Skin epidermis (tissue), 12 donors: Measurements from ENCODE around the gene SERPINH1.
A peak's percentile ranks its signal among the peaks of the same experiment; 100 is the strongest.

ENCODE experiments used
- H3K27ac ChIP-seq, 21 experiments: fragments of 200-600 bp; sonication (generic) in 11 of 21; one replicate each; pipeline ENCODE4 v1.5.0; 2020; ENCODE audit warnings: mild to moderate bottlenecking in 3 of 21, inconsistent platforms in 2 of 21, moderate library complexity in 2 of 21
- H3K4me3 ChIP-seq, 7 experiments: fragments of 200-600 bp; sonication (generic) in 2 of 7; one replicate each; pipeline ENCODE4 v1.5.0; 2020; ENCODE audit warnings: inconsistent platforms in 2 of 7, mild to moderate bottlenecking in 2 of 7, moderate library complexity in 1 of 7

SERPINH1 gene

GRCh38 chr11:75531325-75531724 is 30.7 kb upstream of the SERPINH1 start:
- no peak overlapping the region for H3K27ac ChIP-seq
- no peak overlapping the region for H3K4me3 ChIP-seq

DNA sequence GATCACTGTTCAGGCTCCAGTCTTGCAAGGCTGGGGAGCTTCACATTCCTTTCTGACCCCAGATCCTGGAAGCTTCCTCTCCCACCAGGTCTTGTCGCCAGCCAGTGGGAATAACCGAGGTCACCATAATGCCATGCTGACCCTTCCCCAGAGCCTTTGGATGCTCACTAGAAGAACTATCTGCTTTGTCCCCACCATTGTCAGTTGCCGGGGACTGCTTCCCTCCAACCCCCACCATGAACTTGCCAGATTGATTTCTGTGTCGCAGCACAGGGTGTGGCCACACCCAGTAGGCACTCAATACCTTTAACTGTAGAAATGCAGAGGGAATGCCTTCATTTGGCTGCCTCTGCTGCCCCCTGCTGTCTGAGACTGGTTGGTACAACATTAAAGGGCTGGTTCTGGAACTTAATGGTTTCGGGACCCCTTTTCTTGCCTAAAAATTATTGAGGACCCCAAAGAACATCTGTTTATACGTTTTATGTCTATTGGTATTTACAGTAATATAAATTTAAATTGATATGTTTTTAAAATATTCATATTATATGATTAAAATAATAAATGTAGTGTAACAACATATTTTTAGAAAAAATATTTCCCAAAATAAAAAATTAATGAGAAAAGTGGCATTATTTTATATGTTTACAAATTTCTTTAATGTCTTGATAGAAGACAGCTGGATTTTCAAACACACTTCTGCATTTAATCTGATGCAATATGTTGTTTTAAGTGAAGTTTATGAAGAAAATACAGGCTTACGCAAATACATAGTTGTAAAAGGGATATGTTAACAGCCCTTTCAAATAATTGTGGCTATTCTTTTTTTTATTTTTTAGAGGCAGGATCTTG is 29.6 kb upstream of the SERPINH1 start:
- Histone ChIP-seq H3K27ac (no peak overlapping the region), H3K4me3 (no peak overlapping the region)

GRCh38 chr11:75533896-75534258 is 28.2 kb upstream of the SERPINH1 start:
- no peak overlapping the region for H3K27ac ChIP-seq
- H3K4me3 ChIP-seq = no peak overlapping the region

GRCh38 chr11:75534259-75535069 is 27.6 kb upstream of the SERPINH1 start:
- no peak overlapping the region for H3K4me3 ChIP-seq
- no peak overlapping the region for H3K27ac ChIP-seq

DNA sequence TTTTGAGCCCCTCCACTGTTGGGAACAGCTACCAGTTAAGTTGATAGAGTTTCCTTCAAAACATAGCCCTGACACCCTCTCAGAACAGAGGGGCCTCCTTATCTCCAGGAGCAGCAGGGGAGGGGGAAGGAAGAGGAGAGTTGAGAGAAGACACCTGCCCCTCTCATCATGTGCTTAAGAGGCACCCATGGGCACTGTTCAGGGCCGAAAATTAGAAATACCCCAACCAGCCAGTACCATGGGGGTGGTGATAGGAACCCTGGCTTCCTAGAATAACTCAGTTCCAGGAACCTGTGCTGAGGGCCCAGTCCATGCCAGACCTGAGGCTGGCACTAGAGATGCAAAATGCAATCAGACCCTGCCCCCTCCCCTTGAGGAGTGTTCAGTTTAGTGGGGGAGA is 27.0 kb upstream of the SERPINH1 start:
- no peak overlapping the region for H3K4me3 ChIP-seq
- H3K27ac ChIP-seq = no peak overlapping the region

DNA sequence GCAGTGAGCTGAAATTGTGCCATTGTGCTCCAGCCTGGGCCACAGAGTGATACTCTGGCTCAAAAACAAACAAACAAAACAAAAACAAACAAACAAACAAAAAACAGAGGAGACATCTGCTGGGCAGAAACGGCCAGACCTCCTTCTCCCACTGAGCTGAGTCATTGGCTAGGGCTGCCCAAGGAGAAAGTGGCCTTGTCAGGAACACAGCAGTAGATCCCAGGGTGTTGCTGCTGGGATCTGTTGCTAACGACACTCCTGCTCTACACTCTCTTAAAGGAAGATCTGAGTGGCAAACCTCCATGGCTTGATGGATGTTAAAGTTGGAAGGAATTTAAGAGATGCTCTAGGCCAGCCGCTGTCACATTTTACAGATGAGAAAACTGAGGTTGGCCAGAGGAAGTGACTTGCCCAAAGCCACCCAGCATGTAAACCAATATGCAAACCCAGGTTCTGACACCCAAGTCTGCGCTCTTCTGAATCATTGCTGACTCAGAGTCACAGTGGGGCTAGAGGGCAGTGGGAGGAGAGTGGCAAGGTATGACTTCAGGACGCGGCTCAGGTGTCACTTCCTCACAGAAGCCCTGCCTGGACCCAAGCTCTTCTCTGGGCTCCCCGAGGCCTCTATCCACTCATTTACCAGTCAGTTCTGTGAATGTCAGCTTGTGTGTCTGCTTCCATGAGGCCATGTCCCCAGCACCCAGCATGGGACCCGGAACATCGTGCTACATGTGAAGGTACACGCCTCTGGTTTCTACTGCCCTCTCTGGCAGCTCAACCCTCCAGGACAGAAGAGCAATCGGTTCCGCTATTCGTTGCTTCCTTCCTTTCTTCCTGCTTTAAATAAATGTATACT is 25.0 kb upstream of the SERPINH1 start:
- no peak overlapping the region for H3K4me3 ChIP-seq
- no peak overlapping the region for H3K27ac ChIP-seq

DNA sequence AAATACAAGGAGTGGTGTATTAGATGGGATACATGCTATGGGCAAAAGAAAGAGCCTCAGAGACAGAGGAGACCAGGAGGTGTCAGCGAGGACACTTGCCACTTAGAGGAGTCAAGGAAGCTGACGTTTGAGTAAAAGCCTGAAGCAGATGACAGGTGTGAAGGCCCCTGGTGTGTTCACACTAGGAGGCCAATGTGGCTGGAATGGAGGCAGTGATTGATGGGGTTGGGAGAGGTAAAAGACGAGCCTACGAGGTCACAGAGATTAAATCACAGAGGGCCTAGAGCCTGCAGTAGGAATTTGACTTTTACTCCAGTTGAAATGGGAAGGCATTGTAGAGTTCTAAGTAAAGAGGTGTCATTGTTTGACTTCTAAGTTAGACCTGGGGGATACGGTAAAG is 24.3 kb upstream of the SERPINH1 start:
- H3K27ac ChIP-seq = no peak overlapping the region

GRCh38 chr11:75538150-75538942 is 23.7 kb upstream of the SERPINH1 start:
- Histone ChIP-seq H3K4me3 (no peak overlapping the region), H3K27ac (no peak overlapping the region)

More for the DNA sequence above, 24.3 kb upstream of the SERPINH1 start:
- no peak overlapping the region for H3K4me3 ChIP-seq

DNA sequence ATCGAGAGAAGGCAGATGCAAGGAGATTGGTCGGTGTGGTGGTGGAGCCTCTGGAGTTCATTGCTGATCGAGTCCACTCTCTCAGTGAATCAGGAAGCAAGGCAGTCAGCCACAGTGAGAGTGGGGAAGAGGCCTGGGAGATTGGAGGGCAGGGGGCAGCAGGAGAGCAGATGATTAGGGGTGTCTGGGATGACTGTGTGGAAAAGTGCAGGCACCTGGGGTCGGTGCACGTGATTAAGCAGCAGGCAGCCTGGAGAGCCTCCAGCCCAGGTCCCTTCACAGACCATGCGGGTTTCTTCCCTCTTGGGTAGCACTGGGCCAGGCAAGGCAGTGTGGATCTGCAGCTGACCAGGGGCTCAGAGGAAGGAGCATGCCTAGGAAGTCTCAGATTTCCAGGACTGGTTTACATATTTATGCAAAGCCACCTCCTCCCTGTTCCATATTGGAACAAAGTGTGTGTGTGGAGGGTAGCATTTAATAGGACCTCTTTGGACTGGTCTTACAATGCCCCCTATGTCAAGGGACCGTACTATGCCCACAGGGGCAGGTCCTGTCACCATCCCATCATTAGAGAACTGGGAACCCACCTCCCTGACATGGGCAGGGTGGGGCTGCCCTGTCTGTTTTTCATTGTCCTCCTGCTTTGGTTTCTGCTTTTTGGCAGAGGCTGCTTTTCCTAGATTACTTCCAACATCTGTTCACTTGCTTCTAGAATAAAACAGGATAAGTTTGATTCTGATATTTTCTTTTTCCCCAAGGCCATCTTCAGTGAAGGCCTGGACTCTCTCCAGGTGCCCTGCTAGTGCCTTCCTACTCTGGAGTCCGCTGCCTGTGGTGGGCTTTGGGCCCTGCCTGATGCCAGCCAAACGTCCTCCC is 22.4 kb upstream of the SERPINH1 start:
- no peak overlapping the region for H3K4me3 ChIP-seq
- H3K27ac ChIP-seq = no peak overlapping the region

DNA sequence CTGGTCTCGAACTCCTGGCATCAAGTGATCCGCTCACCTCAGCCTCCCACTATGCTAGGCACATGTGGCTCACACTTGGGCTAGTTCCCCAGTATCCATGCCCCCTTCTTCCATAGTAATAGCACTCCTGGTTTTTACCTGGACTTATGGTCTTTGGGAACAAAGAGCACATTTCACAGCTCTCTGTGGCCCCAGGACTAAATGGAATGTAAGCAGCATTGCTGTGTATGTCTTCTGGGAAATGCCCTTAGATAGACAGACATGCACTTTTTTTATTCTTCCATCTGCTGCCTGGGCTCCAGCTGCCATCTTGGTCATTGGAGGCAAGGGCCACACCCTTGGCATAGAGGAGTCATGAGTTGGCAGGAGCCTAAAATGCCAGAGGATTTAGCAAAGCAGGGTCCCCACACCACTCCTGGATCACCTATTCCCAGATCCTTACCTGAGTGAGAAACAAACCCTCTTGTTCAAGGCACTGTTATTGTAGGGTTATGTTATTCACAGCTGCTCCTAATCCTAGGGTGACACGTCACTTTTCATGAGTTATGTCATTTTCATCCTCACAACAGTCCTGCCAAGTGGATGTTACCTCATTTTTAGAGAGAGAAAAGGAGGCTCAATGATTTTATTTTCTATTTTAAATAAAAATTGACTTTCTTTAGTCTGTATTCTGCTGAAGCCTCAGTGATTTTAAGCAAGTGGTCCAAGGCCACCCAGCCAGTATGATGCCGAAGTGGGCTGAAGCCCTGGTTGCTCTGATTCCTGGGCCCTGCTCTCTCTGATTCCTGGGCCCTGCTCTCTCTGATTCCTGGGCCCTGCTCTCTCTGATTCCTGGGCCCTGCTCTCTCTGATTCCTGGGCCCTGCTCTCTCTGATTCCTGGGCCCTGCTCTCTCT is 20.6 kb upstream of the SERPINH1 start:
- Histone ChIP-seq H3K27ac (no peak overlapping the region), H3K4me3 (no peak overlapping the region)

DNA sequence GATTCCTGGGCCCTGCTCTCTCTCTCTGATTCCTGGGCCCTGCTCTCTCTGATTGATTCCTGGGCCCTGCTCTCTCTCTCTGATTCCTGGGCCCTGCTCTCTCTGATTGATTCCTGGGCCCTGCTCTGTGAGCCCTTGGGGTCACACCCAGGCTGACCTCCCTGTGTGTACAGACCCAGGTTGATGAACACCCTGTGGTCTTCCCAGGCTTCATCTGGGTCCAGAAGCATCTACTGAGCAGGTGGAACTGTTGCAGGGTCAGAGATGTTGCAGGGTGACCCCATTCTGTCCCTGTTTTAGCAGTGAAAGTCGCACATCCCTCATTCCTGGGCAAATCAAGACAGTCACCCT is 20.0 kb upstream of the SERPINH1 start:
- Histone ChIP-seq H3K4me3 (no peak overlapping the region), H3K27ac (no peak overlapping the region)

GRCh38 chr11:75543806-75544205 is 18.2 kb upstream of the SERPINH1 start:
- no peak overlapping the region for H3K4me3 ChIP-seq
- H3K27ac ChIP-seq = no peak overlapping the region

DNA sequence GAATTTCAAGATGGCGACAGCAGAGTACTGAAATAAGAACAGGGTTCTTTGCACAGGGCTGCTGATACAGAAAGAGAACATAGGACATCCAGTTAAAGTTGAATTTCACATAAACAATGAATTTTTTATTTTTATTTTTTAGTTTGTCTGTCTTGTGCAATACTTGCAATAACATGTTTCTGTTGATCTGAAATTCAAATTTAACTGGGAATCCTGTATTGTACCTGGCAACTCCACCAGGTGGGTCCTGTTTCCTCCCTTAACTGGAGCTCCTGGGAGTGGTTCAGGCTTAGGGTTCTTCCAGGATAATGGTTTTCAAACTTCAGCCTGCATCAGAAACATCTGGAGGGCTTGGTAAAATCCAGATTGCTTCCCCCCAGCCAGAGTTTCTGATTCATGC is 14.9 kb upstream of the SERPINH1 start:
- Histone ChIP-seq H3K27ac (no peak overlapping the region), H3K4me3 (no peak overlapping the region)

DNA sequence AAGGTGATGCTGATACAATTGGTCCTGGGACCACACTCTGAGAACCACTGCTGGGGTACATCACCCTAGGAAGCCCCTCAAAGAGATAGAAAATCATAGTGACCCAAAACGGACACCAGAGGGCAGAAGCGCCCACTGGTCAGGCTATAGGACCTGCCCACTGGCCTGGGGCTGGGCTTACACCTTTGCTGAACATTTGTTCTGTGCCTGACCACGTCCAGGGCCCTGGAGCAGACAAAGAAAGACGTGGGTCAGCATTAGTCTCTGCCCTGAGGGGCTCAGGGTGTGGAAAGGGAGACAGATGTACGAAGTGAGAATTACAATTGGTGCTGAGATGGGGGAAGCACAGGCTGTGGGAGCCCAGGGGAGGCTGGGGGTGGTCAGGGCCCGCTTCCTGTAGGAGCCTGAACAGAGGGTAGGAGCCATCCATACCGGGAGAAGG is 14.4 kb upstream of the SERPINH1 start:
- Histone ChIP-seq H3K4me3 (no peak overlapping the region), H3K27ac (no peak overlapping the region)

DNA sequence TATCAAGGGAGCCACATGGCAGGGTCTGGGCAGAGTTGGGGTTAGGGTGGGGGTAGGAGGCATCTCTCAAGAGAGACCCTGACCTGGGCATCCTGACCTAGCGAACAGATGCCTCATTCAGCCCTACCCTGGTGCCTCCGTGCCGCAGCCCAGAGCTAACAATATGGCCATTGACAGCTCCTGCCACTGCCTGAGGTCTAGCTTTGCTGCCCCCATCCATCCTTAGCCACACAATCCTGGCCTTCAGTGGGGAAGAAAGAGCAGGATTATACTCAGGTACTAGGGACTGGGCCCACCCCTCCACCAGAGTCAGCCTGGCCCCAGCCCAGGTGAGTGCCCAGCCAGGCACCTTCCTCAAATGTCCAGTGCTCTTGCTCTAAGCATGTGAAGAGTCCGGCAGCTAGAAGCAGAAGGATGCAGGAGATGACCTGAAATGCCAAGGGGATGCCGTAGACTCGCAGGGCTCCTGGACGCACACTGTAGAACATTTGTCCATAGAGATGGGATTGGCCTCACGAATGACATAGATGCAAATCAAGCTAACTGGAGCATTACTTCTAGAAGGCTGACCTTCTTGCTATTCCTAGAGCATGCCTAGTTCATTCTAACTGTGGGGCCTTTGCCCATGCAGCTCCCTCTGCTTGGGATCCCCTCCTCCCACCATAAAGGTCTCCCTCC is 13.3 kb upstream of the SERPINH1 start:
- Histone ChIP-seq H3K27ac (no peak overlapping the region), H3K4me3 (no peak overlapping the region)

GRCh38 chr11:75549370-75549958 is 12.6 kb upstream of the SERPINH1 start:
- no peak overlapping the region for H3K27ac ChIP-seq
- H3K4me3 ChIP-seq = no peak overlapping the region

- no peak overlapping the region for H3K4me3 ChIP-seq
- peak overlapping the region in 3 of 21 experiments; percentile 17 to 78 (median 21) for H3K27ac ChIP-seq
These were observed 8.9 kb upstream of the SERPINH1 start for GRCh38 chr11:75553182-75553581.
